GM19025 (cell line): ENCODE measurements around the gene NCEH1.
"Not testable (repeated sequence)": the region's sequence is repeated elsewhere in the genome, so short reads cannot be mapped to it uniquely, and the experiment has no call there.

Experiments
- ATAC-seq: cut with Tn5 transposase; IDR thresholded peaks from one replicate; pipeline ENCODE4 v1.9.1; 2021; ENCODE audit warnings: mild to moderate bottlenecking, low read depth, moderate library complexity; ENCODE audit not compliant: unreplicated experiment

The NCEH1 gene

DNA sequence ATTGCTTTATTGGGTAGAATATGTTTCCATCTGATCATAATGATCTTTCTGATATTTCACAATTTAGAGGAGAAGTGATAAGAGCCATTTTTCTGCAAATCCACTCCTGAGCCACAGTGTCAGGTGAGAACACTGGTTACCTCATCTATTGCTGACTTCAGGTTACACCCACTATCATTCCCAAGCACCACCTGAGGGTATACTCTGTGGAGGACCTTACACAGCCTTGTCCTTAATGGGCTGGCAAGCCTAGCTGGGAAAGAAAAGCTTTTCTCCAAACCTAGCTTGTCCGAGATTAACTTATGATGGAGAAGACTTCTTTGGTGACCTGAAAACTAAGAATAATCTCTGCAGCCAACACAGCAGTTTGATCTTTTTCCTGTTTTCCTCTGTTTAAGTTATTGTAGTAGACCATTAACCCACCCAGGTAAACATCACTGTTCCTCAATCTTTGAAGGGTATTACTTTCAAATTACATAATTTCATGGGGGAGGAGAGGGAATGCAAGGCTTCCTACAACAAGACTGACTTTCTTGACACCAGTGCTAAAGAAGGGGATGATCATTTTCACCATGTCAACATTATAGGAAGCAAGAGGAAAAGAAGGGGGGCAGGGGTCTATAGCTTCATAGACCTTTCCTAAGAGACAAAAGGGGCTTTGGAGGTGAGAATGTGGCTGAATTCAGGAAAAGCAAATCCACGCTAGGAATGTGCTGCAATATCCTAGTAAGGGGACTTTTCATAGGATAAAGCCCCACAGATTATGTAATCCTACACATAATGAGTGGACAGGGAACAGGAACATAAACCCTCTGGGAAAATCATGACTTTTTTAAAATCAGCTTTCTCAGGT lies 1.7 kb downstream of the NCEH1 start:
- ATAC-seq, result no peak

DNA sequence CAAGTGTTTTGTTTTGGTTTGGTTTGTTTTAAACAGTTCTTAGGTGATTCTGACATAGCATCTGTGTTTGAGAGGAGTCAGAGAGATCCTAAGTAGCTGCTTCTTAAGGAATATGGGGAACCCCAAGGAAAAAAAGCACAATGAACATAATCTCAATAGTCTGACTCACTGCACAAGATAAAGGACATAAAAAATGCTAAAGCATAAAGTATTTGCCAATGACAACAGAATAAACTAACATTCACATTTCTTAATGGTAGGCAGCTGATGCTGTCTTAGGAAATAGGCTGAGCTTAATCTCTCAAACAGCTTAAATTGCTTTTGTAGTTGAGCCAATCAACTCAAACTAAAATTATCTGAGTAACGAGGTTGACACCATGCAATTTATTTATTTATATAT lies 2.9 kb downstream of the NCEH1 start:
- ATAC-seq, result no peak

DNA sequence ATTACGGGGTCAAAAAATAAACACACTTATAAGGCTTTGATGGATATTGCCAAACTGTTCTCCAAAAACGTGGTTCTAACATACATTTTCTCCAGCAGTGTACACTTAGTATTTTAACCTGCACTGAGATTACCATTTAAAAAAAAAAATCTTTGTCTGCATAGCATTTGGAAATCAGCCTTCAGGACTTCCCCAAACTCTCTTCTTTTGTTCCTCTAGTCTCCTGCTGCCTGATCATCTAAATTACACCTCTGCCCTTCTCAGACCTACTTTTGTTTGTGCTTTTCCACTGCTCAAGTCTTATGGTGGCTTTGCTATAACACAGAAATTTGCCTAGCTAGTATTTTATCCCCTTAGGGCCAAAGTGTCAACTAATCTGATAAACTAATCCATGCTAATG lies 3.8 kb downstream of the NCEH1 start:
- no peak for ATAC-seq

DNA sequence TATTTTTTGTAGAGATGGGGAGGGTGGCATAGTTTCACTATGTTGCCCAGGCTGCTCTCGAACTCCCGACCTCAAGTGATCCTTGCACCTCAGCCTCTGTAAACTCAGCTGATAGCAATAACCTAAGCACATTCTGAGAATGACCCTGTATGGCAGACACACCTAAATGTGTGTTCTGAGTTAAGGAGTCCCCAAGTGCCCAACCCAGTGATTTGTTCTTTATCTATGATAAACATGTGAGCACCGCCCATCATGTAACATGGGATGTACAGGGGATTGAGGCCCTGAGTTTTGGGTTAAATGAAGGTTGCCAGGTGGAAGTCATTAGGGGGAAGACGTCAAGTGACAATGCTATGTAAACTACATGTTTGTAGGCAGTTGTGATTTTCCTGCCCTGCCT lies 5.7 kb downstream of the NCEH1 start:
- no peak for ATAC-seq

DNA sequence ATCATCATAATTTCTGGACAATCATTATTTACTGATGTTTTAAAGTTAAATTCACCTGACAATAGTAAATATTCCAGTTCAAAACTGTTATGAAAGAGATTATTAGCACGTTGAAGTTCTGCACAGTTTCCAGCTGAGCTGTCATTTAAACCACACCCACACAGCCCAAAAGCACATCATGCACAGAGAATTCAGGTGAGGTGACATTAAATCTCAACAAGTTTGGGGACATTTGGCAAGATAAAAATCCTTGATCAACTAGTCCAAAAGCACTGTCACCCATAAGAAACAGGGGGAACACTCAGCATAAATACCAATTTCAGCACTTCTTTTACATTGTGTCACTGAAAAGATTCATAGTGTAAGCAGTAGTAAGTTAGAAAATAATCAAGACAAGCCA lies 6.9 kb downstream of the NCEH1 start:
- no peak for ATAC-seq

DNA sequence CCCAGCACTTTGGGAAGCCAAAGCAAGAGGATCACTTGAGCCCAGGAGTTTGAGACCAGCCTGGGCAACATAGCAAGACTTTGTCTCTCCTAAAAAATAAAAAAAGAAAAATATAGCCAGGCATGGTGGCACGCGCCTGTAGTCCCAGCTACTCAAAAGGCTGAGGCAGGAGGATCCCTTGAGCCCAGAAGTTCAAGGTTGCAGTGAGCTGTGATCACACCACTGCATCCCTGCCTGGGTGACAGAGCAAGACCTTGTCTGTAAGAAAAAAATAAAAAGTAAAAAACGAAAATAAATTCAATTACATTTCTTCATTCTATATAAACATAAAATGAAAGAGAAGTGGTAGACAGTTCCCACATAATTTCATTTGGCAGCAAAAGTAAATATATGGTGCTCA lies 8.1 kb downstream of the NCEH1 start:
- not testable (repeated sequence) for ATAC-seq

DNA sequence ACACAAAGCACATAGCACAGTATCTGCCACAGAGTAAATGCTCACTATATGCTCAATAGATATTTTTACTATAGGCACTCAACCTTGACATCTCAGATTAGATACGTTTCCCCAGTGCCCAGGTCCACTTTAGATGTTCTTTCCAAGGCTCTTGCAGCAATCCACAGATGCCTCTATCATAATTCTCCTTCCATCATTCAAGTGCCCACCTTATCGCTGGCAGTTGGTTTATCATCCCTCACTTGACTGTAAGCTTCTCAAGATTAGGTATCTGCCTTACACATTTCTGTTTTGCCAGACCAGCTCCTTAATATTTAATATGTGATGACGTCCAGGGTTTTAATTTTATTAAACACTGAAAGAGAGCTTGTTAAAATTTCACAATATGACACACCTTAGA lies 8.6 kb downstream of the NCEH1 start:
- ATAC-seq, result no peak

DNA sequence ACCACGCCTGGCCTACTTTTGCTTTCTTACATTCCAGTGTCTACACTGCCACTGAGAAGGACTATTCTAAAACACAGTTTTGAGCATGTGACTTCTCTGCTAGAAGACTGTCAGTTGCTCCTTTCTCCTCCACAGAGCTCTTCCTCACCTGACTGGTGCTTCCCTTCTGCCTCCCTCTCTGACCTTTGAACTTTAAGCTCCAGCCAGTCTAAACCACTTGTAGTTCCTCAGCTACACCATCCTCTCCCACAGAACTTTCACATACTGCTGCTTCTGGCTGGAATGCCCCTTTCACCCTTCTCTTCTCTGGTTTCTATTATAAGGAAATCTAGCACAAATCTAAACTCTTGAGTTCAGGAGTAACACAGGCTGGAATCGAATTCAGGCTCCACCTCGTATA lies 9.1 kb downstream of the NCEH1 start:
- peak; percentile 55 for ATAC-seq

DNA sequence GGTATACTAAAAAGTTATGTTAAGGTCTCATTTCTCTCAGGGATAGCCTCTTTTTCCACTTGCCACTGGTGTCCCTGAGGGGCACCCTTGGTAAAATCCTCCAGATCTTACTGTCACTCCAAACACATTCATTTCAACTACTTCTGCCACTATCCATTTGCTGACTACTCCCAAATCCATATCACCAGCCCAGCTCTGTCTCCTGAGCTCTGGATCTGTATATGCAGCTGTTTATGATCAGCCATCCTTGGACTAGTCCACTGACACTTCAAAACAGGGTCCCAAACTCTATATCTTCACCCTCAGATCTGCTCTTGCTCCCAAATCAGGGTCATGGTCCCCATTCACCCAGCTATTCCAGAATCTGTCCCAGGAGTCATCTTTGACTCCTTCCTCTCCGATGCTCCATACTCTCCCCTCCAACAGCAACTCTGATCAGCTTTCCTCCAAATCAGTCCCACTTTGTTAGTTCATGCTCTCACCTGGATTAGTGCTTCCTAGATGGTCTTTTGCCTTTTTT lies 9.9 kb downstream of the NCEH1 start:
- ATAC-seq, result no peak

DNA sequence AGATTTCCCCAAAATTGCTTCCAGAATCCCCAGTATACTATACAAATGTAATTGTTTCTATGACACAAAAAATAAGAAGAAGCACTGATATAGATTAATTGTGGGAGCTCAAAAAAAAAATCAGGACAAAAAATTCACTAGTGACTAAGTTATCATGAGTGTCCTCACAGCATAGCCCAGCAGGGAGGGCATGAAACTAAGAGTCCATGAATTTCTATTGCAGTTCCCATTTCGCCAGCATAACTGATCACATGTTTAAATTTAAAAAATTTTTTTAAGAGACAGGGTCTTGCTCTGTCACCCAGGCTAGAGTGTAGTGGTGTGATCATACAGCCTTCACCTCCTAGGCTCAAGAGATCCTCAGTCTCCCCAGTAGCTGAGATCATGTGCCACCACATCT lies 10.6 kb downstream of the NCEH1 start:
- ATAC-seq, result no peak

DNA sequence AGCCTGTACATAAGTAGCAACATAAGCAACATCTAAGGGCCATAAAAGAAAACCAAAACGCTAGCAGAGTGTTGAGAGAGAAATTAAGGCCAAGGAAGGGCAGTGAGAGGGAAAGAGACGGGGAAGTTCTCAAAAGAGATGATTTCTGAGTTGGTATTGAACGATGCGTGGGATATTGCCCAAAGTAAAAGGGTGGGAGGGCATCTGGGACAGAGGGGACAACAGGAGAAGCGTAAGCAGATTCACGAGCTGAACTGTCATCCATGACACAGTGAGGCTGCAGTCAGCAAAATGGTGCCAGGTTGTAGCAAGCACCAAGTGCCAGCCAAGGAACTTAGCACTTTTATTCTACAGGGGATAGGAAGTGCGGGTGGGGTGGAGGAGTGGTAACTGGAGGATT lies 11.8 kb downstream of the NCEH1 start:
- no peak for ATAC-seq

DNA sequence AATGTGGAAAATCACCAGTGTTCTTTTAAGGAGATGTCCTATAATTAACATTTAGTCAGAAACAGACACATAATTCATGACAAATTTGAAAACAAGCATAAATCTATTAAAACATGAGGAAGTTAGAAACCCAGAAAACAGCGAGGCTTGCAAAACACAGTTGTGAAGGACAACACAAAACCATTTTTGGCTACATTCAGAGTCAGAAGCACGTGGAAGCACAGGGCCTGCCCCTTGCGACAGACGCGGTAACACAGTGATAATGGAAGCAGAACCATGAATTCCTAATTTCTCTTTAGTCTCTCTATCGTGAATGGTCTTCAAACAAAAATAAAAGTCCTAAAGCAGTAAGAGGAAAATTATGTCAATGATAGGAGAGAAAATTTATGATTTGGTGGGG lies 12.2 kb downstream of the NCEH1 start:
- no peak for ATAC-seq

DNA sequence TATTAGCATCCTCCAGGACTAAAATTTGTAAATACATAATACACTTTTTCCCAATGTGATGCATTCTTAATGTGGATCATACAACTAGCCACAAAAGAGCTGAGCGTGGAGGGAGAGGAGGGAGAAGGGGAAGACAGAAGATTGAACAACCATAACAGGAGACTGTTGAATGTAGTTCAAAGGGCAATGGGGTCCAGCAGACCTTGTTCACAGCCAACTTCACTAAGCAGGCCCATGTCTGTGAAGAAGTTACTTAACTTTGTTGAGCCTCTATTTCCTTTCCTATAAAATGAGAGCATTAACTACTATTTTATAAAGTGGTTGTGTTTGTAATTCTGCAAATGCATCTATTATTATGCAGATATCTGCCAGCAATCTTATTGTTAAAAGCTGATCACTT lies 13.3 kb downstream of the NCEH1 start:
- no peak for ATAC-seq

DNA sequence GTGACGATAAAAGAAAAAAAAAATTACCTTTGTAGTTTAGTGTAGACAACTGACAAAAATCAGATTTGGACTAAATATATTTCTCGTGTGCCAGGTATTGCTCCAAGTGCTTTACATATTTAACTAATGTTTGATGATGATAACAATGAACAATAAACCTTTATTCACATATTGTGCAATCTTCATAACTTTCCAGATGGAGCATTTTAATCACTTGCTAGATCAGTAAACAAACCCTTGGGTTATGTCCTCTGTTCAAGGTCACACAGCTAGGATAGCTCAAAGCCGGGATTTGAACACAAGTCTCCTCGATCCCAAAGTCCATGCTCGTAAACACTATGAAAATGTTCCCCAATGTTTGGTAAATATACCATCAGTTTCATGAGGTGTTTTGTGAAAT lies 14.5 kb downstream of the NCEH1 start:
- no peak for ATAC-seq

DNA sequence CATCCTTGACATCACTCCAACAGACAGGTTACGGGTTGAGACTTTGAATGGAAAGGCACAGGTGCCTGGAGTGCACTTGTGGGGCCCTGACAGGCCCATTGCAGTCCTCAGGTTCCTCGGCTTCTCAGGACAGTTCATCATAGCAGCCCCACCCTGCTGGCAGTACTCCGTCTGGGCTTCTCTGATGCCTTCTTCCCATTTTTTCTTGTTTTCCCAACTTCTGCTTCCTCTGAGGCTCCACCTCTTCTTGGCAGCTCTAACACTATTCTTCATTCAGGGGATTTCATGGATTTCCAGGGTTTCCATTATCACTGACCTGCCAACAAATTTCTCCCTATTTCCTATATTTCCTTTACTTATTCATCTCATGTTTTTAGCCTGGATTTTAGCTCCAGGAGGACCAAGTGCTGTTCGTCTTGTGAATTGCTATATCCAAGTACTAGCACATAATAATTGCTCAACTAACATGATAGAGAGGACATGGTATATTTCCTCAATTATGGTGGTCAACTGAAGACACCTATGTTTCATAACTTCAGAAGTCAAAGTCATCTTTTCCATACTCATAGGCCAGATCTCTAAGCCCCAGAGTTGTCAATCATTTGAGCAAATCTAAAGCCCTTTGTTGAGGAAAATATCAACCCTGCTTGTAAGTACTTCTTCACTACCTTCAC lies 16.2 kb downstream of the NCEH1 start:
- no peak for ATAC-seq

DNA sequence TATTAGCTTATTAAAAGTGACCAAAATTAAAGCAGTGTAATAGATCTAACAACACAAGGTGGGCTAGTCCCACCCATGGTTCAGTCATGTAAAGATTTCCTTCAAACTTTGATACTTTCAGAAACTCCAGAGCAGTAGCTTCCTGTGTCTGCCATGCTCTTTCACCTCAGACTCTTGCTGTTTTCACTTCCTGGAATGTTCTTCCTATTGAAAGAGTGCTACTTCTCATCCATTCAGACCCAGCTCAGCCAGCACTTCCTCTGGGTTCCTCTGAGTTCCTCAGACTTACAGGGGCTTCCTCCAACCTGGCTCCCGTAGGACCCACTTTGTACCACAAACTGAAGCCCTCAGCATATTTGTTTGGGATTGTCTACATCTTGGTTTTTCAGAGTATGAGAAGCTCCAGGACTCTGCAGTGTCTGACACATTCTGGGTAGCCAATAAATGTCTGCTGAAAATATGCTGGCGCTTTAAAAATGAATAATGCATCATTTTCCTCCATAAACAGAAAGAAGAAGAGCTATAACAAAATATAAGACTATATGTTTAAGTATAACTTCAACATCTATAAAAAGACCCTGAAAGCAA lies 18.0 kb downstream of the NCEH1 start:
- ATAC-seq, result no peak

DNA sequence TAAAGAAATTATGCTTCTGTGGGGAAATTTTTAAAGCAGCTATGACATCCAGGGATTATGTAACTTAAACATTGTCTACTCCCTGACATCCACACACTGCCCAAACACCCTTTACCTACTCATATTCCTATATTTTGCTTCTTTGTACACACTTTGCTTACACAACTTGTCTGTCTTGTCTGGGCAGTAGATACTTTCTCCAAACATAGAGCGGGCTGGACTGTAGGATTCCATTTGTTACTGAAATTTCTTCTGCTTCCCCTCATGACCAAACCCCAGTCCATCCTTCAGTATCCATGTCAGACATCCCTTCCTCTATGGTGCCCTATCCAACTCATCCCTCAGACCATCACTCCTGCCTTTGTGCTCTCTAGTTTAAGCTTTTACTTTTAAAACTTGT lies 19.9 kb downstream of the NCEH1 start:
- ATAC-seq, result no peak

DNA sequence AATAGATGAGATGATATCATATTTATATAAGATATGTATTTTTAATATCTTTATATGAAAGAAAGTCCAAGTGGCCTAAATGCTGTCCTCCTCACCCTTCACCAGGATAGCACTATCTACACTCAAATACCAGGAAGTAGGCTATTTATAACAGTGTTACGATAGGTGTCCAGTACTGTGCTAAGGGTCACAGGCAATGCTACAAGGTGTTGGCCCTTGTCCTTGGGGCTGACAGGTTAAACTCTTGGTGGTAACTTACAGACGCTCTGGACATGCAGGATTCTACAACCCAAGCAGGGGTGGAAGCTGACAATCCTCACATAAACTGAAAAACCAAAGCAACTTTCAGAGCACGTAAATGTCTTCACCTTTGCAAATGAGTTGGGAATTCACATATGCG lies 22.3 kb downstream of the NCEH1 start:
- no peak for ATAC-seq

DNA sequence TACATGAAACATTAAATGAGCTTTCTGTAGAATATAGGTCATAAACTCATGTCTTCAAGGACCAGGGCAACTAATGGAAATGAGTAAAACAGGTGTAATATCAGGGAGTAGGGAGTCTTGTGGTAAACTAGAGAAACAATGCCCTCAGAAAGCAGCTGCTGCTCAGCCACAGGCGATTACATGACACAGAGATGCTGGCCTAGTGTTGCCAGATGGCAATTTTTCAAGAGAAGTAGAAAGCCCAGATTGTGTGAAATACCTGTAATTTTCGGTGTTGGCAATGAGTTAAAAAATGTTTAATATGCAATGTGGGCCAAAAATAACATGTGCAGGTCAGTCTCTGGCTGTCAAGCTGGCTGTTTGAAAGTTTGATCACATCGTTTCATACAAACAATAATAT lies 23.4 kb downstream of the NCEH1 start:
- no peak for ATAC-seq

DNA sequence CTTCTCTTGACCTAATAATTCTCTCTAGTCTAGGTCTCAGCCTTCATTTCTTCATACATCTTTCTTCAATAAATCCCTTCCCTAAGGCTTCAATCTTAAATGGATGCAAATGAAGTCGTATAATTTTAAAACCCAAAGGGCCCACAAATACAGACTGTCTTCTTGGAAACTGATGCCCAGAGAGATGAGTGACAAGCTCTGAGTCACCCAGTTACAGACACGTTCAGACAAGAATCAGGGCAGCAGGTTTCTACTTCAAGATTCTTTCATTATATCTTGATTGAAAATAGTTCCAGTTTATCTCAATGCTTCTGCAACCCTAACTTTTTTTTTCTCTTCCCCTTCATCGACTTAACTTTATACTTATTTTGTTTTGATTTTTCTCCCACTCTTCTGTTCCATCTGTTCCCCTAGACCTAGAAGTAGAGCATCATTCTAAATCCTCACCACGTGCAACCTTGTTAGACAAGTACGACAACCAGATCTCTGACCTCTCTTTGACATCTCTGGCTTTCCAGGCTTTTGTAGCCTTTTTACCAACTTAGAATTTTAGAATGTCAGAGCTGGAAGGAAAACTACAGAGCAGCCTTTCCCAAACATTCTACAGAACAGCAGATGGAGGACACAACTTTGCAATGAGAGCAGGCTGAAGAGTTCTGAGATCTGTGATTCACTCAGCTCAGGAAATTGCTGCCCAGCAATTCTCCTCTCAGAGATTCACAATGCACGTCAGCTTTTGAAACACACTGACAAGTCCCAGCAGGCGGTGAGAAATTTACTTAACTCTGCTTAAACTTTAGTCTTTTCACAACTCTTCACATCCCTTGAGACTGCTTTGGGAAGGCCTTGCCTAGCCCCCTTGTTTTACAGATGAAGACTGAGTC lies 25.3 kb downstream of the NCEH1 start:
- no peak for ATAC-seq

DNA sequence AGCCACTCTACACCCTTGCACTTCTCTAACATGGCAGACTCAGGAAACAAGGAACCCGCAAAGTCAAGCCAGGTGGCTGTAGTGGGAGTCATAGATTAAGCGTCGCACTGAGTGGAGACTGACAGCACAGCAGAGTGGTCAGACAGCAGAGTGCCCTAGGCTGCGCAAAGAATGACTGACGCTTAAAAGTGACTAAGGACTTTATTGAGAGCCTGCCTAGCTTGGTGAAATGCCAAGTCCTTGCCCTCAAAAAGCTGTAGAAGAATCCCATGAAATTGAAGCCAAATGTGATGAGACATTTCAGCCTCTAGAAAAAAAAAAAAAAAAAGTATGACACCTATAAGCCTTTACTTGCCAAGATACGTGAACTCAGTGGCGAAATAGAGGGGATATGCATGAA lies 30.2 kb downstream of the NCEH1 start:
- no peak for ATAC-seq
